K562 (cell line): ENCODE measurements around the gene FASTK. TPM values are rescaled to one million over a fixed set of nuclear protein-coding genes. Genes with fewer than 3 reads are reported as not detected.

ENCODE experiments used
- ARID2 ChIP-seq: fragments of 450-650 bp; IDR thresholded peaks from 2 replicates; pipeline ENCODE4 v1.6.1; 2017; ENCODE audit warnings: antibody characterized with exemption, mild to moderate bottlenecking
- FIP1L1 ChIP-seq: fragments of 200-400 bp; formaldehyde crosslinking; IDR thresholded peaks from 2 replicates; pipeline ENCODE4 v1.6.1; 2018; ENCODE audit warnings: mild to moderate bottlenecking, low read depth, low read length; ENCODE audit not compliant: poor library complexity, severe bottlenecking
- FOXM1 ChIP-seq, 2 experiments: fragments of 450-650 bp in 1 of 2; sonication (generic) in 1 of 2; formaldehyde crosslinking in 1 of 2; IDR thresholded peaks; 2 replicates each; pipeline versions ENCODE4 v1.6.1 to v1.9.0; 2017 to 2022; ENCODE audit warnings: low read depth in 2 of 2, mild to moderate bottlenecking in 2 of 2, missing genetic modification reagents in 1 of 2, moderate library complexity in 1 of 2
- KDM2B ChIP-seq: fragments of 250-450 bp; sonication (Bioruptor Pico); IDR thresholded peaks from 2 replicates; pipeline ENCODE4 v1.8.0; 2021; ENCODE audit warnings: mild to moderate bottlenecking, moderate library complexity
- MCM5 ChIP-seq: fragments of 450-650 bp; IDR thresholded peaks from 2 replicates; pipeline ENCODE4 v1.6.1; 2016; ENCODE audit warnings: low read depth
- MYC ChIP-seq, 2 experiments: fragments of 250-450 bp in 1 of 2; sonication (Bioruptor Pico) in 1 of 2; IDR thresholded peaks; 2 replicates each; pipeline versions ENCODE4 v1.5.1 to v1.6.1; 2012 to 2021; ENCODE audit warnings: low read depth in 2 of 2, borderline replicate concordance in 1 of 2, improper control_type of control experiment in 1 of 2, low read length in 1 of 2, mild to moderate bottlenecking in 1 of 2, moderate library complexity in 1 of 2
- PML ChIP-seq: IDR thresholded peaks from 2 replicates; pipeline ENCODE4 v1.6.1; 2012; ENCODE audit warnings: low read length, inconsistent platforms
- POU5F1 ChIP-seq: fragments of 150-350 bp; IDR thresholded peaks from 2 replicates; pipeline ENCODE4 v1.6.1; 2014; ENCODE audit warnings: borderline replicate concordance, low read length, low read depth, mild to moderate bottlenecking; ENCODE audit not compliant: partially characterized antibody
- RBM34 ChIP-seq: fragments of 200-400 bp; formaldehyde crosslinking; IDR thresholded peaks from 2 replicates; pipeline ENCODE4 v1.6.1; 2018; ENCODE audit warnings: low read length, borderline replicate concordance; ENCODE audit not compliant: insufficient read depth
- SIN3A ChIP-seq, 2 experiments: fragments of 150-350 bp in 1 of 2; IDR thresholded peaks; 2 replicates each; pipeline ENCODE4 v1.6.1; 2011 to 2016; ENCODE audit warnings: borderline replicate concordance in 2 of 2, low read depth in 2 of 2, low read length in 2 of 2, mild to moderate bottlenecking in 2 of 2, moderate library complexity in 2 of 2; ENCODE audit not compliant: control insufficient read depth in 1 of 2
- YY1 ChIP-seq, 3 experiments: IDR thresholded peaks; 2 replicates each; pipeline ENCODE4 v1.6.1; 2011; ENCODE audit warnings: low read length in 2 of 3, mild to moderate bottlenecking in 2 of 3, moderate library complexity in 2 of 3, borderline replicate concordance in 1 of 3, control low read depth in 1 of 3, low read depth in 1 of 3; ENCODE audit not compliant: insufficient read depth in 3 of 3, insufficient replicate concordance in 2 of 3, control insufficient read depth in 1 of 3, insufficient read length in 1 of 3; ENCODE audit errors: extremely low read depth in 1 of 3
- ZNF274 ChIP-seq: IDR thresholded peaks from 2 replicates; pipeline ENCODE4 v1.6.1; 2011; ENCODE audit warnings: low read depth, mild to moderate bottlenecking, low read length, moderate library complexity, borderline replicate concordance
- polyA plus RNA-seq, 8 experiments: library from polyadenylated mRNA; depleted of rRNA in 4 of 8; stranded (reverse) in 5 of 8; unstranded in 3 of 8; fragments of >200 nt; fragmentation: Nextera tagmentation in 2 of 8; fragmentation: Illumina TruSeq in 1 of 8; extraction: Ambion mirVana in 2 of 8; extraction: Trizol in 1 of 8; gene quantifications; 2 replicates each; pipeline versions ENCODE4 v1.2.1 to v1.2.3, GENCODE V29; 2011 to 2014; ENCODE audit warnings: inconsistent platforms in 1 of 8, missing spikeins in 1 of 8
- total RNA-seq, 7 experiments: library from RNA; depleted of rRNA in 6 of 7; stranded (reverse); fragments of >200 nt in 6 of 7; fragmentation: Illumina TruSeq in 2 of 7; extraction: Trizol in 2 of 7; gene quantifications; 2 replicates each; pipeline versions ENCODE4 v1.2.1 to v1.2.3, GENCODE V29; 2011 to 2021; ENCODE audit warnings: low replicate concordance in 1 of 7
- TF ChIP-seq, protein P1 (sequence below): fragments of 200-800 bp; sonication (Bioruptor generic); IDR thresholded peaks from 2 replicates; pipeline ENCODE4 v1.6.1; 2017; ENCODE audit warnings: missing genetic modification characterization, missing compliant biosample characterization
- TF ChIP-seq, protein P2 (sequence below), 2 experiments: fragments of 450-650 bp; IDR thresholded peaks; 2 replicates each; pipeline ENCODE4 v1.6.1; 2018; ENCODE audit warnings: mild to moderate bottlenecking in 2 of 2, low read depth in 1 of 2; ENCODE audit not compliant: partially characterized antibody in 2 of 2
- TF ChIP-seq, protein P3 (sequence below): sonication (generic); formaldehyde crosslinking; IDR thresholded peaks from 2 replicates; pipeline ENCODE4 v1.9.0; 2022; ENCODE audit warnings: mild to moderate bottlenecking, missing genetic modification reagents

FASTK gene
- total and polyA plus RNA-seq, 9 of the 15 experiments (the other 6 are each of a cell fraction or from before 2014, with no cell fraction given): 0.51 to 150 (median 48.2) TPM

DNA sequence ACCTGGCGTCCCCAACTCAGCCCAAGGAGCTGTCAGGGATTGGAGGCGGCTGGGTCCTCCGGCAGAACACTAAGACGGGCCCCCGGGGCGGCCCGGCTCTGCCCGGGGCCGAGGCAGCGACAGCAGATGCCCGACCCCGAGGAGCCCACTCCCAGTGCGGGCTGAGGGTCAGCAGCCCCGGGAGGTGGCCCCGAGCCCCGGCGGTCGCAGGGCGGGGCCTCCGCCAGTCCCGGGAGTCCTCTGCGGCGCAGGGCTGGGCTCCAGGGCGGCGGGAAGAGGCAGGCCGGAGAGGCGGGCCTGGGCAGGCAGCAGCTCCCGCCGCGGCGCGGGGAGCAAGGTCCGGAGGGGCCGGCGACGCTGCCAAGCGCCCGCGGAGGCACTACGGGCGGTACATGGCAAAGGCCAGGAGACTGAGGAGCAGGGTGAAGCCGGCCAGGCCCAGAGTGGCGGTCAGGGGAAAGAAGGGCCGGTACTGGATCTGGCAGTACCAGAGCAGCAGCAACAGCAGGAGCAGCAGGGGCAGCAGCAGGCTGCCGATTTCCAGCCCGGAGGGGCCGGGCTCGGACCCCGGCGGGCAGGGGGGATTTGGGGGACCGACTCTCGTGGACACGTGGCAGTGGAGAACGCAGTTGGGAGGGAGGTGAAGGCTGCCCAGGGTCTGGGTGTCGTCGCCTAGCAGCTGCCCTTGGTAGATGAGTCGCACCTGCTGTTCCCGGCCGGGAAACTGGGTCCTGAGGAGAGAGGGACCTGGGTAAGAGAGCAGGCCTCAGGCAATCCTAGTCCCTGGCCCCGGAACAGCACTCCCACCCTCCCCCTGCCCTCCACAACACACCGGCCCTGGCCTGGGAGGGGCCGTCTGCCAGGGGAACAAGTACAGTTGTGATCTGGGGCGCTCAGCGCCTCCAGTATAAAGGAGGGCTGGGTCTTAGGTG, 827 bp upstream of the FASTK start (continued):
- TF ChIP-seq YY1 (IDR thresholded peaks at IDR 0.05; ENCODE audit: borderline replicate concordance in 1 of 3, control insufficient read depth in 1 of 3, extremely low read depth in 1 of 3, insufficient read depth in 3 of 3, insufficient read length in 1 of 3, insufficient replicate concordance in 2 of 3, low read depth in 1 of 3, low read length in 2 of 3) (peak in 1 of 3 experiments; percentile 28), KDM2B (peak; percentile 6; the same call in 1 of the 2 replicates), POU5F1 (peak; percentile 43), ARID2 (no peak), RBM34 (0 out of 2 replicates have a peak, but pooled peaks have one; percentile 74), FIP1L1 (peak; percentile 87), PML (no peak), MYC (IDR thresholded peaks at IDR 0.05; ENCODE audit: low read depth, low read length) (peak; percentile 3; the same call in 1 of the 2 replicates), MYC (CRISPR knock-in tag; IDR thresholded peaks at IDR 0.05; ENCODE audit: borderline replicate concordance, low read depth) (peak; percentile 84), SIN3A (IDR thresholded peaks at IDR 0.05; ENCODE audit: borderline replicate concordance in 2 of 2, control insufficient read depth in 1 of 2, low read depth in 2 of 2, low read length in 2 of 2) (peak in 1 of 2 experiments; percentile 55; a peak in 2 of 4 replicates), MCM5 (no peak), FOXM1 (IDR thresholded peaks at IDR 0.05; ENCODE audit: low read depth) (no peak), FOXM1 (CRISPR knock-in tag; IDR thresholded peaks at IDR 0.05; ENCODE audit: low read depth) (peak; percentile 49; the same call in 1 of the 2 replicates), ZNF274 (peak; percentile 34; the same call in 1 of the 2 replicates)
- TF ChIP-seq, protein P1, sequence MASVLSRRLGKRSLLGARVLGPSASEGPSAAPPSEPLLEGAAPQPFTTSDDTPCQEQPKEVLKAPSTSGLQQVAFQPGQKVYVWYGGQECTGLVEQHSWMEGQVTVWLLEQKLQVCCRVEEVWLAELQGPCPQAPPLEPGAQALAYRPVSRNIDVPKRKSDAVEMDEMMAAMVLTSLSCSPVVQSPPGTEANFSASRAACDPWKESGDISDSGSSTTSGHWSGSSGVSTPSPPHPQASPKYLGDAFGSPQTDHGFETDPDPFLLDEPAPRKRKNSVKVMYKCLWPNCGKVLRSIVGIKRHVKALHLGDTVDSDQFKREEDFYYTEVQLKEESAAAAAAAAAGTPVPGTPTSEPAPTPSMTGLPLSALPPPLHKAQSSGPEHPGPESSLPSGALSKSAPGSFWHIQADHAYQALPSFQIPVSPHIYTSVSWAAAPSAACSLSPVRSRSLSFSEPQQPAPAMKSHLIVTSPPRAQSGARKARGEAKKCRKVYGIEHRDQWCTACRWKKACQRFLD (CRISPR knock-in tag): 0 out of 2 replicates have a peak, but pooled peaks have one; percentile 8
- TF ChIP-seq, protein P2, sequence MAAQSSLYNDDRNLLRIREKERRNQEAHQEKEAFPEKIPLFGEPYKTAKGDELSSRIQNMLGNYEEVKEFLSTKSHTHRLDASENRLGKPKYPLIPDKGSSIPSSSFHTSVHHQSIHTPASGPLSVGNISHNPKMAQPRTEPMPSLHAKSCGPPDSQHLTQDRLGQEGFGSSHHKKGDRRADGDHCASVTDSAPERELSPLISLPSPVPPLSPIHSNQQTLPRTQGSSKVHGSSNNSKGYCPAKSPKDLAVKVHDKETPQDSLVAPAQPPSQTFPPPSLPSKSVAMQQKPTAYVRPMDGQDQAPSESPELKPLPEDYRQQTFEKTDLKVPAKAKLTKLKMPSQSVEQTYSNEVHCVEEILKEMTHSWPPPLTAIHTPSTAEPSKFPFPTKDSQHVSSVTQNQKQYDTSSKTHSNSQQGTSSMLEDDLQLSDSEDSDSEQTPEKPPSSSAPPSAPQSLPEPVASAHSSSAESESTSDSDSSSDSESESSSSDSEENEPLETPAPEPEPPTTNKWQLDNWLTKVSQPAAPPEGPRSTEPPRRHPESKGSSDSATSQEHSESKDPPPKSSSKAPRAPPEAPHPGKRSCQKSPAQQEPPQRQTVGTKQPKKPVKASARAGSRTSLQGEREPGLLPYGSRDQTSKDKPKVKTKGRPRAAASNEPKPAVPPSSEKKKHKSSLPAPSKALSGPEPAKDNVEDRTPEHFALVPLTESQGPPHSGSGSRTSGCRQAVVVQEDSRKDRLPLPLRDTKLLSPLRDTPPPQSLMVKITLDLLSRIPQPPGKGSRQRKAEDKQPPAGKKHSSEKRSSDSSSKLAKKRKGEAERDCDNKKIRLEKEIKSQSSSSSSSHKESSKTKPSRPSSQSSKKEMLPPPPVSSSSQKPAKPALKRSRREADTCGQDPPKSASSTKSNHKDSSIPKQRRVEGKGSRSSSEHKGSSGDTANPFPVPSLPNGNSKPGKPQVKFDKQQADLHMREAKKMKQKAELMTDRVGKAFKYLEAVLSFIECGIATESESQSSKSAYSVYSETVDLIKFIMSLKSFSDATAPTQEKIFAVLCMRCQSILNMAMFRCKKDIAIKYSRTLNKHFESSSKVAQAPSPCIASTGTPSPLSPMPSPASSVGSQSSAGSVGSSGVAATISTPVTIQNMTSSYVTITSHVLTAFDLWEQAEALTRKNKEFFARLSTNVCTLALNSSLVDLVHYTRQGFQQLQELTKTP (IDR thresholded peaks at IDR 0.05; ENCODE audit: low read depth in 1 of 2, partially characterized antibody in 2 of 2): peak in 1 of 2 experiments; percentile 14
- TF ChIP-seq, protein P3, sequence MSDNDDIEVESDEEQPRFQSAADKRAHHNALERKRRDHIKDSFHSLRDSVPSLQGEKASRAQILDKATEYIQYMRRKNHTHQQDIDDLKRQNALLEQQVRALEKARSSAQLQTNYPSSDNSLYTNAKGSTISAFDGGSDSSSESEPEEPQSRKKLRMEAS: peak; percentile 50
